ENCODE measurements around the gene DDX39B. TPM values are rescaled to one million over a fixed set of nuclear protein-coding genes. Genes with fewer than 3 reads are reported as not detected.

The DDX39B gene
- total RNA-seq, 1 experiment from 2014 or later, result 813 TPM

GRCh38 chr6:31544676-31545075 is 2.9 kb upstream of the DDX39B start:
- Histone ChIP-seq H3K9me3 (ENCODE audit: control insufficient read depth, low read depth, low read length) (no peaks in the 10 kb centered on the region), H3K27ac (ENCODE audit: insufficient read length, low read depth, low read length) (no peak overlapping the region), H2BK15ac (ENCODE audit: low read depth, low read length) (no peak overlapping the region), H2AFZ (ENCODE audit: low read length) (no peak overlapping the region), H4K5ac (ENCODE audit: insufficient read length, low read depth, low read length) (no peak overlapping the region), H3K23ac (ENCODE audit: insufficient read length, low read depth, low read length) (no peak overlapping the region), H4K91ac (ENCODE audit: insufficient read length, low read depth, low read length) (no peak overlapping the region), H2BK20ac (ENCODE audit: low read depth, low read length, poor library complexity, severe bottlenecking) (no peak overlapping the region), H3K23me2 (ENCODE audit: insufficient read length, low read depth, low read length, poor library complexity, severe bottlenecking) (peaks cover 5% of the 10 kb centered on the region), H2BK120ac (ENCODE audit: low read depth, low read length, poor library complexity, severe bottlenecking) (no peak overlapping the region), H2AK5ac (ENCODE audit: insufficient read length, low read length) (no peak overlapping the region), H2BK5ac (ENCODE audit: insufficient read length, low read length) (no peak overlapping the region), H3K9ac (ENCODE audit: extremely low read depth, insufficient read length, low read length) (no peak overlapping the region), H3T11ph (ENCODE audit: low read length) (no peak overlapping the region), H4K8ac (replicated peaks; ENCODE audit: insufficient read length, low read depth, low read length) (no peak overlapping the region), H3K79me1 (ENCODE audit: insufficient read depth, low read depth, low read length, poor library complexity, severe bottlenecking) (peaks cover 3% of the 10 kb centered on the region), H3K79me2 (ENCODE audit: insufficient read depth, low read length) (peaks cover 17% of the 10 kb centered on the region), H3K4ac (ENCODE audit: low read depth, low read length) (no peak overlapping the region), H4K20me1 (ENCODE audit: control insufficient read depth, insufficient read depth, insufficient read length) (no peaks in the 10 kb centered on the region), H3K4me2 (ENCODE audit: insufficient read depth, insufficient read length, low read length) (no peak overlapping the region), H3K14ac (ENCODE audit: insufficient read depth, low read length) (no peak overlapping the region), H3K56ac (ENCODE audit: insufficient read length, low read depth, low read length) (no peak overlapping the region), H2BK12ac (ENCODE audit: insufficient read length, low read depth, low read length) (no peak overlapping the region), H3K4me1 (ENCODE audit: insufficient read depth, low read length) (peaks cover 2% of the 10 kb centered on the region; the same call in 1 of the 2 replicates), H3K27me3 (ENCODE audit: insufficient read depth, low read length) (no peaks in the 10 kb centered on the region), H3K18ac (ENCODE audit: insufficient read length, low read depth, low read length) (no peak overlapping the region)
- H3K9me3 Mint-ChIP-seq, result no peaks in the 10 kb centered on the region; a peak in 1 of 5 replicates
- no CpG with 5 or more reads among the region's 2 CpGs for WGBS (ENCODE audit: extremely low coverage, insufficient read length, low lambda C conversion rate)
- no peak for DNase-seq
- H3K36me3 Mint-ChIP-seq (ENCODE audit: insufficient read depth in 1 of 3, low read depth in 3 of 3), result peaks cover 23 to 35% (median 34%) of the 10 kb centered on the region in 3 experiments
- no peaks in the 10 kb centered on the region for H3K27me3 Mint-ChIP-seq (ENCODE audit: low read depth)
- peak overlapping the region in 1 of 3 experiments; percentile 1; a peak in 1 of 7 replicates for H3K27ac Mint-ChIP-seq
- H3K4me3 Mint-ChIP-seq, result no peak overlapping the region
- H3K4me1 Mint-ChIP-seq, result peaks cover 29 to 39% of the 10 kb centered on the region in 2 experiments
- TF ChIP-seq CTCF (conservative IDR thresholded peaks at IDR 0.05), result no peak
